ENCODE results near the gene ADGRG3. TPM values are rescaled to one million over a fixed set of nuclear protein-coding genes. Genes with fewer than 3 reads are reported as not detected.

The ADGRG3 gene
- total RNA-seq, 1 experiment from 2014 or later = not detected

- Histone ChIP-seq H3K4me3 (replicated peaks in 1 of 2; ENCODE audit: low read depth in 1 of 2, low read length in 2 of 2) (no peak overlapping the region), H3K9me3 (ENCODE audit: control insufficient read depth in 1 of 2, insufficient read depth in 1 of 2, low read depth in 1 of 2, low read length in 2 of 2) (no peaks in the 10 kb centered on the region), H3K27ac (ENCODE audit: low read depth, low read length) (no peak overlapping the region), H3K4me1 (ENCODE audit: control insufficient read depth in 1 of 2, insufficient read depth in 2 of 2, low read length in 2 of 2) (peaks cover 0 to 7% of the 10 kb centered on the region in 2 experiments; a peak in 1 of 4 replicates), H4K20me1 (ENCODE audit: insufficient read depth) (no peaks in the 10 kb centered on the region), H3K4me2 (ENCODE audit: low read length) (no peak overlapping the region), H2AFZ (ENCODE audit: low read depth, low read length, poor library complexity, severe bottlenecking) (no peak overlapping the region), H3K9me2 (ENCODE audit: insufficient read depth) (no peaks in the 10 kb centered on the region), H3K9ac (ENCODE audit: low read length) (no peak overlapping the region), H3K79me2 (ENCODE audit: insufficient read depth, low read length) (no peaks in the 10 kb centered on the region), H3K27me3 (ENCODE audit: insufficient read depth, low read length) (peaks cover 6% of the 10 kb centered on the region; the same call in 1 of the 2 replicates), H3K36me3 (ENCODE audit: control insufficient read depth in 1 of 2, insufficient read depth in 2 of 2, low read length in 2 of 2) (no peaks in the 10 kb centered on the region)
- POLR2A ChIA-PET = no interaction called here
- TF ChIP-seq RAD21 (IDR thresholded peaks at IDR 0.05; ENCODE audit: low read depth) = no peak
- no peak for TF ChIP-seq EZH2 (IDR thresholded peaks at IDR 0.05)
- no peak for TF ChIP-seq CEBPB (IDR thresholded peaks at IDR 0.05; ENCODE audit: low read depth)
- TF ChIP-seq SIN3A (IDR thresholded peaks at IDR 0.05; ENCODE audit: low read depth) = no peak
- TF ChIP-seq ZNF274 (IDR thresholded peaks at IDR 0.05; ENCODE audit: low read depth, low read length) = no peak
- TF ChIP-seq EZH2phosphoT487 (IDR thresholded peaks at IDR 0.05; ENCODE audit: borderline replicate concordance) = no peak
- no peak for TF ChIP-seq SP1 (IDR thresholded peaks at IDR 0.05; ENCODE audit: low read depth)
- no peak for TF ChIP-seq ELF1 (IDR thresholded peaks at IDR 0.05; ENCODE audit: borderline replicate concordance, low read depth)
- no peak for TF ChIP-seq JUND (IDR thresholded peaks at IDR 0.05)
- TF ChIP-seq TCF7L2 (IDR thresholded peaks at IDR 0.05; ENCODE audit: borderline replicate concordance, extremely low read depth, insufficient read depth, insufficient read length) = no peak
- TF ChIP-seq CBX3 (IDR thresholded peaks at IDR 0.05; ENCODE audit: low read depth) = no peak
- no peak for TF ChIP-seq ZFX (IDR thresholded peaks at IDR 0.05)
- TF ChIP-seq MAX (IDR thresholded peaks at IDR 0.05) = no peak
- no peak for TF ChIP-seq SRF (IDR thresholded peaks at IDR 0.05; ENCODE audit: low read depth)
- TF ChIP-seq ZBTB33 (IDR thresholded peaks at IDR 0.05; ENCODE audit: extremely low read depth, insufficient replicate concordance, low read length) = no peak
- no peak for TF ChIP-seq POLR2AphosphoS5 (IDR thresholded peaks at IDR 0.05; ENCODE audit: low read depth, low read length)
- RAD21 ChIA-PET (ENCODE audit: low non-redundant PET in 1 of 2, low total read pairs in 2 of 2, uncharacterized antibody in 2 of 2, unreplicated experiment in 2 of 2) = no interaction called here
- intact Hi-C loops (cut with micrococcal nuclease) = no loop called here
- ATAC-seq = no peak
- CTCF ChIA-PET = interaction anchor here (1.1 kb wide), 1 partner anchor 28 kb away, joined by 3 read pairs; no protein-coding TSS in a partner anchor
- DNase-seq (ENCODE audit: low read depth, low spot score) = no peak
- BruUV-seq (replicated peaks) = no TSS peak
These were observed 9.7 kb downstream of the ADGRG3 start for GRCh38 chr16:57677622-57678369.

Measured in HCT116 (cell line).